CD14-positive monocyte (primary cell): ENCODE measurements around the gene PPP1R9B. TPM values are rescaled to one million over a fixed set of nuclear protein-coding genes. Genes with fewer than 3 reads are reported as not detected.

Experiments used
- DNase-seq, 3 donors: peaks; one replicate each; pipeline ENCODE4 v3.0.0-alpha.2; 2011 to 2022
- H2AFZ ChIP-seq: 2 replicates; pipeline ENCODE4 v1.6.0; 2012; ENCODE audit warnings: mild to moderate bottlenecking, low read depth, low read length, inconsistent platforms; ENCODE audit not compliant: insufficient read depth, poor library complexity, severe bottlenecking
- H3K27ac ChIP-seq, 2 donors: 1 replicate in 1 of 2; 2 replicates in 1 of 2; pipeline ENCODE4 v1.5.1; 2012 to 2013; ENCODE audit warnings: low read length in 2 of 2, control low read depth in 1 of 2, inconsistent platforms in 1 of 2, low read depth in 1 of 2, mild to moderate bottlenecking in 1 of 2
- H3K27me3 ChIP-seq, 2 donors: one replicate each; pipeline versions ENCODE4 v1.6.0 to v1.6.1; 2011 to 2013; ENCODE audit warnings: low read length in 2 of 2; ENCODE audit not compliant: control insufficient read depth in 2 of 2, insufficient read depth in 2 of 2
- H3K36me3 ChIP-seq, 2 donors: replicated peaks in 1 of 2; 1 replicate in 1 of 2; 2 replicates in 1 of 2; pipeline versions ENCODE4 v1.5.1 to v1.6.1; 2012 to 2013; ENCODE audit warnings: low read length in 2 of 2, control low read depth in 1 of 2, inconsistent platforms in 1 of 2, mild to moderate bottlenecking in 1 of 2; ENCODE audit not compliant: insufficient read depth in 2 of 2, control insufficient read depth in 1 of 2
- H3K4me1 ChIP-seq, 2 donors: 1 replicate in 1 of 2; 2 replicates in 1 of 2; pipeline versions ENCODE4 v1.5.1 to v1.6.1; 2012 to 2013; ENCODE audit warnings: low read length in 2 of 2, control low read depth in 1 of 2, inconsistent platforms in 1 of 2, mild to moderate bottlenecking in 1 of 2, moderate library complexity in 1 of 2; ENCODE audit not compliant: insufficient read depth in 2 of 2, control insufficient read depth in 1 of 2
- H3K4me2 ChIP-seq: replicated peaks from 2 replicates; pipeline ENCODE3; 2012; ENCODE audit warnings: low read length, moderate library complexity, mild to moderate bottlenecking; ENCODE audit not compliant: poor library complexity, severe bottlenecking; ENCODE audit errors: extremely low read depth
- H3K4me3 ChIP-seq, 3 experiments: fragments of 200-600 bp in 1 of 3; sonication (generic) in 1 of 3; replicated peaks in 1 of 3; 1 replicate in 2 of 3; 2 replicates in 1 of 3; pipeline ENCODE4 v1.5.1; 2011 to 2013; ENCODE audit warnings: low read length in 3 of 3, mild to moderate bottlenecking in 3 of 3, control low read depth in 2 of 3, low read depth in 2 of 3, inconsistent platforms in 1 of 3, moderate library complexity in 1 of 3
- H3K79me2 ChIP-seq: 2 replicates; pipeline ENCODE4 v1.6.0; 2012; ENCODE audit warnings: mild to moderate bottlenecking, control low read depth, inconsistent platforms, low read length, moderate library complexity; ENCODE audit not compliant: insufficient read depth
- H3K9ac ChIP-seq: 2 replicates; pipeline ENCODE4 v1.6.0; 2017; ENCODE audit warnings: low read length, mild to moderate bottlenecking; ENCODE audit not compliant: insufficient read depth, poor library complexity, severe bottlenecking
- H3K9me3 ChIP-seq, 2 donors: replicated peaks in 1 of 2; 1 replicate in 1 of 2; 2 replicates in 1 of 2; pipeline versions ENCODE4 v1.5.1 to v1.6.1; 2012 to 2013; ENCODE audit warnings: low read length in 2 of 2, control low read depth in 1 of 2; ENCODE audit not compliant: control insufficient read depth in 1 of 2, insufficient read depth in 1 of 2
- H4K20me1 ChIP-seq: 2 replicates; pipeline ENCODE4 v1.6.0; 2012; ENCODE audit warnings: mild to moderate bottlenecking, low read length, control low read depth, moderate library complexity; ENCODE audit not compliant: insufficient read depth
- H3K27ac Mint-ChIP-seq, 7 donors: one replicate each; pipeline ENCODE4 v1.8.0; 2020; ENCODE audit warnings: mild to moderate bottlenecking in 7 of 7, mixed read lengths in 7 of 7, moderate library complexity in 6 of 7, inconsistent platforms in 2 of 7
- H3K27me3 Mint-ChIP-seq, 3 donors: one replicate each; pipeline ENCODE4 v1.8.0; 2021 to 2022; ENCODE audit warnings: low read depth in 3 of 3, mild to moderate bottlenecking in 3 of 3, mixed read lengths in 3 of 3, moderate library complexity in 3 of 3, inconsistent platforms in 1 of 3
- H3K36me3 Mint-ChIP-seq, 2 donors: one replicate each; pipeline ENCODE4 v1.8.0; 2020; ENCODE audit warnings: mixed read lengths in 2 of 2, inconsistent platforms in 1 of 2, mild to moderate bottlenecking in 1 of 2
- H3K4me1 Mint-ChIP-seq: one replicate; pipeline ENCODE4 v1.8.0; 2020; ENCODE audit warnings: mild to moderate bottlenecking, mixed read lengths
- H3K4me3 Mint-ChIP-seq, 2 donors: one replicate each; pipeline ENCODE4 v1.8.0; 2020; ENCODE audit warnings: mild to moderate bottlenecking in 2 of 2, mixed read lengths in 2 of 2, moderate library complexity in 1 of 2
- H3K9me3 Mint-ChIP-seq, 7 donors: one replicate each; pipeline ENCODE4 v1.8.0; 2020 to 2022; ENCODE audit warnings: mixed read lengths in 7 of 7, mild to moderate bottlenecking in 6 of 7, moderate library complexity in 6 of 7, inconsistent platforms in 2 of 7
- WGBS: methylation state at CpG from one replicate; pipeline ENCODE4 v1.1.5; 2013; ENCODE audit warnings: missing lambda C conversion rate; ENCODE audit not compliant: insufficient coverage; 5-methylcytosine and 5-hydroxymethylcytosine counted together
- intact Hi-C, 2 donors: fragments of 100-400 bp; cut with micrococcal nuclease; formaldehyde crosslinking; loops; one replicate each; pipeline versions ENCODE4 v1.15.0 to v1.15.1; 2023
- polyA plus RNA-seq, 3 donors: library from polyadenylated mRNA; depleted of rRNA in 1 of 3; unstranded in 2 of 3; stranded (reverse) in 1 of 3; fragments of 300-500 nt in 2 of 3; fragments of >200 nt in 1 of 3; fragmentation: Illumina TruSeq in 2 of 3; gene quantifications; 1 replicate in 2 of 3; 2 replicates in 1 of 3; pipeline ENCODE4 v1.2.3, GENCODE V29; 2012 to 2021
- TF ChIP-seq, protein P1 (sequence below): fragments of 200-600 bp; IDR thresholded peaks from one replicate; pipeline ENCODE4 v1.8.0; 2022; ENCODE audit warnings: antibody characterized with exemption, mild to moderate bottlenecking

The PPP1R9B gene
- polyA plus RNA-seq, 3 donors: 0.61 to 86.9 (median 1.3) TPM

DNA sequence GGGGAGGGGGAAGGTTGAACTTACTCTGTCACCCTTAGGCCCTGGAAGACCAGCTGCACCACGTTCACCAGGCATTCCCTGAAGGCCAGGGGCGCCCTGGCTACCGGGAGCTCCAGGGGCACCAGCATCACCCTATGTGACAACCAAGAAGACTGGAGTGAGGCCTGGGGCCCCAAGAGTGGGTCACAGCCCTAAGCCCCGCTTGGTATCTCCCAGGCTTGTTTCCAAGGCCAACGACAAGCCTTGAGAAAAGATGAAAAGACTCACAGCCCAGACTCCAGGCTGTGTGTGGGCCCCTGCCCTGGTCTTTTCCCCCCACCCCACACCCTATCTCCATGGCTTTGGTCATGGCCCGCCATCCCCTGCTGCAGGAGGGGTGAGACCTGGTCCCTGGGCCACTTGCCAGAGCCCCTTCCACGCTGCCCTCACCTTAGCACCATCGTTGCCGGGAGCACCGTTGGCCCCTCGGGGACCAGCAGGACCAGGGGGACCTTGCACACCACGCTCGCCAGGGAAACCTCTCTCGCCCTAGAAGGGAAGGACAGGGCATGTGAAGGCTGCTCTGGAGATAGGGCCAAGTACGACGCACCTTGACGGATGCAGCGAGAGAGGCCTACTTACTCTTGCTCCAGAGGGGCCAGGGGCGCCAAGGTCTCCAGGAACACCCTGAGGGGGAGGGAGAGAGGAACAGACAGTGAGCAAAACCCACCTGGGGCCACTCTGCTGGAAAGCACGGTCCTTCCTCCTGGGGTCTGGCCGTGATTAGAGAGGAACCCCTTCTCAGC lies 41.1 kb upstream of the PPP1R9B start:
- Histone ChIP-seq H3K9me3 (no peaks in the 10 kb centered on the region), H2AFZ (no peak overlapping the region), H3K79me2 (no peaks in the 10 kb centered on the region), H3K27me3 (no peaks in the 10 kb centered on the region), H3K4me3 (no peak overlapping the region), H3K4me1 (no peaks in the 10 kb centered on the region), H3K4me2 (no peak overlapping the region), H4K20me1 (no peaks in the 10 kb centered on the region), H3K9ac (no peak overlapping the region), H3K36me3 (no peaks in the 10 kb centered on the region), H3K27ac (no peak overlapping the region)
- Mint-ChIP-seq H3K9me3 (no peaks in the 10 kb centered on the region), H3K4me1 (no peaks in the 10 kb centered on the region), H3K27me3 (peaks cover 14% of the 10 kb centered on the region in 3 donors), H3K36me3 (no peaks in the 10 kb centered on the region), H3K27ac (no peak overlapping the region), H3K4me3 (no peak overlapping the region)
- TF ChIP-seq, protein P1, sequence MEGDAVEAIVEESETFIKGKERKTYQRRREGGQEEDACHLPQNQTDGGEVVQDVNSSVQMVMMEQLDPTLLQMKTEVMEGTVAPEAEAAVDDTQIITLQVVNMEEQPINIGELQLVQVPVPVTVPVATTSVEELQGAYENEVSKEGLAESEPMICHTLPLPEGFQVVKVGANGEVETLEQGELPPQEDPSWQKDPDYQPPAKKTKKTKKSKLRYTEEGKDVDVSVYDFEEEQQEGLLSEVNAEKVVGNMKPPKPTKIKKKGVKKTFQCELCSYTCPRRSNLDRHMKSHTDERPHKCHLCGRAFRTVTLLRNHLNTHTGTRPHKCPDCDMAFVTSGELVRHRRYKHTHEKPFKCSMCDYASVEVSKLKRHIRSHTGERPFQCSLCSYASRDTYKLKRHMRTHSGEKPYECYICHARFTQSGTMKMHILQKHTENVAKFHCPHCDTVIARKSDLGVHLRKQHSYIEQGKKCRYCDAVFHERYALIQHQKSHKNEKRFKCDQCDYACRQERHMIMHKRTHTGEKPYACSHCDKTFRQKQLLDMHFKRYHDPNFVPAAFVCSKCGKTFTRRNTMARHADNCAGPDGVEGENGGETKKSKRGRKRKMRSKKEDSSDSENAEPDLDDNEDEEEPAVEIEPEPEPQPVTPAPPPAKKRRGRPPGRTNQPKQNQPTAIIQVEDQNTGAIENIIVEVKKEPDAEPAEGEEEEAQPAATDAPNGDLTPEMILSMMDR: no peak
- DNase-seq: no peak
- intact Hi-C loops: no loop called here
- 83% methylated on average over 13 of the region's 21 CpGs for WGBS

DNA sequence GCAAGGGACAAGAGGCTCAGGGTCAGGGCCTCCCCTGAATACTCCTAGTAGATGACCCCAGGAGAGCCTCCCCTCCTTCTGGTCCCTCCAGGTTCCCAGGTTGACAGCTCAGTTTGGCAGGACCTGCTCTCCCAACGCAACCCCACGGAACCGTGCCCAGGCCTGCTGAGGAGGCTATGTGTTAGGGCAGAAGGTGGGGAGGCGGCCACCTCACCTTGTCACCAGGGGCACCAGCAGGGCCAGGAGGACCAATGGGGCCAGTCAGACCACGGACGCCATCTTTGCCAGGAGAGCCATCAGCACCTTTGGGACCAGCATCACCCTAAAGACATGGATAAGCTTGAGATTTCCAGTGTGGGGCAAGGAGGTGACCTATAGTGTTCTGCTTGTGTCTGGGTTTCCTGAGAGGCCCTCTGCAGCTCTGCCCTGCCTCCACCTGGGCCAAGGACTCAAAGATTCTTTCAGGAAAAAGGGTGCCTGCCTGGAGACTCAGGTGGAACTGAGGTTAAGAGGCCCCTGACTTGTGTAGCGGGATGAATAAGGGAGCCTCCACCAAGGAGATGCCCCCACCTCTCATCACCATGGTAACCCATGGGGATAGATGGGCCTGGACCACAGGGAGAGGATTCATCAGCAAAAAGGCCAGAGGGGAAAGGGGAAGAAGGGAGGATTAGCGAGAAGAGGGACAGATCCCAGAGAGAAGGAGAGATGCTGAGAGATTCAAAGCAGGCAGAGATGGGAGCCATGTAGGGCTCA lies 40.3 kb upstream of the PPP1R9B start:
- H3K36me3 Mint-ChIP-seq: peaks cover 0 to under 1% of the 10 kb centered on the region in 2 donors
- no peak for DNase-seq
- no peak overlapping the region for H2AFZ ChIP-seq
- peaks cover 0 to under 1% (median 0%) of the 10 kb centered on the region in 7 donors for H3K9me3 Mint-ChIP-seq
- H3K9me3 ChIP-seq: no peaks in the 10 kb centered on the region
- no peaks in the 10 kb centered on the region for H3K79me2 ChIP-seq
- no peaks in the 10 kb centered on the region for H3K4me1 ChIP-seq
- H3K27ac ChIP-seq: no peak overlapping the region
- H3K4me2 ChIP-seq: no peak overlapping the region
- no peak overlapping the region for H3K4me3 Mint-ChIP-seq
- H3K9ac ChIP-seq: no peak overlapping the region
- H3K36me3 ChIP-seq: no peaks in the 10 kb centered on the region
- WGBS: 92% methylated on average over 7 of the region's 8 CpGs
- peaks cover 10 to 14% (median 10%) of the 10 kb centered on the region in 3 donors for H3K27me3 Mint-ChIP-seq
- TF ChIP-seq, protein P1: no peak
- no peaks in the 10 kb centered on the region for H3K27me3 ChIP-seq
- intact Hi-C loops: no loop called here
- no peaks in the 10 kb centered on the region for H4K20me1 ChIP-seq
- H3K4me3 ChIP-seq: no peak overlapping the region
- H3K27ac Mint-ChIP-seq: peak overlapping the region in 1 of 7 donors; percentile 46
- H3K4me1 Mint-ChIP-seq: peaks cover under 1% of the 10 kb centered on the region
